ENCODE results near the gene OPCML.

DNA sequence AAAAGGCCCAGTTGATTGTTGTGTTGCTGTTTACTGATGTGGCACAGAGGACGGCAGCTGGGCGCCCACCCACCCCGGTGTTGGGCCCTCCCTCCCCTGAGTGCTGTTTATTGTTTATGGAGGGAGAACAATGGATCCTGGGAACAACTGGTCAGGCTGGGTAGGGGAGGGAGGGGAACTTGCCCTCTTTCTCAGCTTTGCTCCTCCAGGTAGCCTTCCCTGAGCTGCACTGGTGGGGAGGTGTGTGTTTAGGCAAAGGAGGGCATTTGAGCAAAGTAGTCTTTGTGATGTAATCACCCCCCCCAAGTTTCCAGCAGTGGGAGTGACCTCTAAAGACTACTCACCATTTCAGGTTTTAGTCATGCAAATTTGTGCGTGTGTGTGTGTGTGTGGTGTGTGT lies 1126.6 kb downstream of the OPCML start:
- TF ChIP-seq, protein P1, sequence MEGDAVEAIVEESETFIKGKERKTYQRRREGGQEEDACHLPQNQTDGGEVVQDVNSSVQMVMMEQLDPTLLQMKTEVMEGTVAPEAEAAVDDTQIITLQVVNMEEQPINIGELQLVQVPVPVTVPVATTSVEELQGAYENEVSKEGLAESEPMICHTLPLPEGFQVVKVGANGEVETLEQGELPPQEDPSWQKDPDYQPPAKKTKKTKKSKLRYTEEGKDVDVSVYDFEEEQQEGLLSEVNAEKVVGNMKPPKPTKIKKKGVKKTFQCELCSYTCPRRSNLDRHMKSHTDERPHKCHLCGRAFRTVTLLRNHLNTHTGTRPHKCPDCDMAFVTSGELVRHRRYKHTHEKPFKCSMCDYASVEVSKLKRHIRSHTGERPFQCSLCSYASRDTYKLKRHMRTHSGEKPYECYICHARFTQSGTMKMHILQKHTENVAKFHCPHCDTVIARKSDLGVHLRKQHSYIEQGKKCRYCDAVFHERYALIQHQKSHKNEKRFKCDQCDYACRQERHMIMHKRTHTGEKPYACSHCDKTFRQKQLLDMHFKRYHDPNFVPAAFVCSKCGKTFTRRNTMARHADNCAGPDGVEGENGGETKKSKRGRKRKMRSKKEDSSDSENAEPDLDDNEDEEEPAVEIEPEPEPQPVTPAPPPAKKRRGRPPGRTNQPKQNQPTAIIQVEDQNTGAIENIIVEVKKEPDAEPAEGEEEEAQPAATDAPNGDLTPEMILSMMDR (conservative IDR thresholded peaks at IDR 0.05 in 1 of 2, IDR thresholded peaks at IDR 0.05 in 1 of 2; ENCODE audit: extremely low read depth in 1 of 2, insufficient read depth in 1 of 2, low read depth in 1 of 2, low read length in 2 of 2) = no peak
- TF ChIP-seq EZH2 (IDR thresholded peaks at IDR 0.05; ENCODE audit: borderline replicate concordance, low read length) = no peak

Measured in mammary epithelial cell (primary cell).